KBM-7 (cell line): Measurements from ENCODE around the gene NID2.
A peak's percentile ranks its signal among the peaks of the same experiment; 100 is the strongest.

Experiments
- DNase-seq: peaks from one replicate; pipeline ENCODE4 v3.0.0-alpha.2; 2015
- in situ Hi-C: fragments of 300-500 bp; cut with MboI; formaldehyde crosslinking; loops from 2 replicates; pipeline ENCODE4 v1.14.3; 2020; ENCODE audit warnings: low sequenced_read_pairs, low pct_unique_long_range_greater_than_20kb, mixed read lengths

The NID2 gene

GRCh38 chr14:52061390-52061789 is 7.5 kb downstream of the NID2 start:
- in situ Hi-C loops: no loop called here
- no peak for DNase-seq

- in situ Hi-C loops: no loop called here
- DNase-seq: no peak
Measured at GRCh38 chr14:52060080-52060479, 8.8 kb downstream of the NID2 start.

GRCh38 chr14:52059649-52060048 is 9.2 kb downstream of the NID2 start:
- in situ Hi-C loops: no loop called here
- DNase-seq: no peak

GRCh38 chr14:52058341-52058740 is 10.5 kb downstream of the NID2 start:
- DNase-seq: no peak
- in situ Hi-C loops: no loop called here

- in situ Hi-C loops: no loop called here
- DNase-seq: no peak
Measured at GRCh38 chr14:52055167-52055566, 13.7 kb downstream of the NID2 start.

- in situ Hi-C loops: no loop called here
- no peak for DNase-seq
Measured at GRCh38 chr14:52054678-52055077, 14.2 kb downstream of the NID2 start.

- in situ Hi-C loops: no loop called here
- no peak for DNase-seq
Measured at GRCh38 chr14:52053044-52053443, 15.8 kb downstream of the NID2 start.

- in situ Hi-C loops: no loop called here
- no peak for DNase-seq
Measured at GRCh38 chr14:52052288-52052943, 16.4 kb downstream of the NID2 start.

GRCh38 chr14:52051871-52052270 is 17.0 kb downstream of the NID2 start:
- DNase-seq: no peak
- in situ Hi-C loops: no loop called here

- in situ Hi-C loops: no loop called here
- DNase-seq: no peak
Measured at GRCh38 chr14:52051251-52051650, 17.6 kb downstream of the NID2 start.

GRCh38 chr14:52049721-52050588 is 18.9 kb downstream of the NID2 start:
- in situ Hi-C loops: no loop called here

GRCh38 chr14:52049271-52049670 is 19.6 kb downstream of the NID2 start:
- in situ Hi-C loops: no loop called here
- DNase-seq: no peak

More at GRCh38 chr14:52049721-52050588, 18.9 kb downstream of the NID2 start:
- no peak for DNase-seq

- DNase-seq: no peak
- in situ Hi-C loops: no loop called here
Measured at GRCh38 chr14:52048641-52049204, 20.1 kb downstream of the NID2 start.

GRCh38 chr14:52048116-52048515 is 20.7 kb downstream of the NID2 start:
- in situ Hi-C loops: no loop called here
- DNase-seq: no peak

GRCh38 chr14:52046376-52046917 is 22.4 kb downstream of the NID2 start:
- in situ Hi-C loops: no loop called here
- no peak for DNase-seq

GRCh38 chr14:52044791-52045522 is 23.9 kb downstream of the NID2 start:
- in situ Hi-C loops: no loop called here

GRCh38 chr14:52043690-52044089 is 25.2 kb downstream of the NID2 start:
- in situ Hi-C loops: no loop called here
- peak; percentile 53 for DNase-seq

More at GRCh38 chr14:52044791-52045522, 23.9 kb downstream of the NID2 start:
- DNase-seq: no peak

GRCh38 chr14:52042371-52043289 is 26.2 kb downstream of the NID2 start:
- DNase-seq: no peak
- in situ Hi-C loops: no loop called here
